PFSK-1 (cell line): ENCODE data around the gene DIP2C.

ENCODE experiments used
- FOXP2 ChIP-seq: optimal IDR thresholded peaks from 2 replicates; pipeline ENCODE3; 2011; ENCODE audit warnings: borderline replicate concordance, control low read depth, inconsistent platforms; ENCODE audit not compliant: insufficient read depth; ENCODE audit errors: extremely low read length, extremely low read depth
- POLR2AphosphoS5 ChIP-seq: IDR thresholded peaks from 2 replicates; pipeline ENCODE4 v1.6.1; 2012; ENCODE audit warnings: low read depth, mild to moderate bottlenecking, control low read depth, low read length, moderate library complexity
- SIN3A ChIP-seq: IDR thresholded peaks from 2 replicates; pipeline ENCODE4 v1.6.1; 2012; ENCODE audit warnings: mild to moderate bottlenecking, low read length, moderate library complexity, borderline replicate concordance; ENCODE audit not compliant: insufficient read depth
- TAF1 ChIP-seq: IDR thresholded peaks from 2 replicates; pipeline ENCODE4 v1.6.1; 2012; ENCODE audit warnings: low read length, control low read depth, borderline replicate concordance; ENCODE audit not compliant: insufficient read depth
- TF ChIP-seq, protein P1 (sequence below), 2 experiments: IDR thresholded peaks; 2 replicates each; pipeline versions ENCODE4 v1.6.1 to v1.8.0; 2011 to 2012; ENCODE audit warnings: low read depth in 2 of 2, low read length in 2 of 2, control low read depth in 1 of 2, inconsistent platforms in 1 of 2, mild to moderate bottlenecking in 1 of 2, moderate library complexity in 1 of 2; ENCODE audit not compliant: insufficient read depth in 1 of 2

DIP2C gene

DNA sequence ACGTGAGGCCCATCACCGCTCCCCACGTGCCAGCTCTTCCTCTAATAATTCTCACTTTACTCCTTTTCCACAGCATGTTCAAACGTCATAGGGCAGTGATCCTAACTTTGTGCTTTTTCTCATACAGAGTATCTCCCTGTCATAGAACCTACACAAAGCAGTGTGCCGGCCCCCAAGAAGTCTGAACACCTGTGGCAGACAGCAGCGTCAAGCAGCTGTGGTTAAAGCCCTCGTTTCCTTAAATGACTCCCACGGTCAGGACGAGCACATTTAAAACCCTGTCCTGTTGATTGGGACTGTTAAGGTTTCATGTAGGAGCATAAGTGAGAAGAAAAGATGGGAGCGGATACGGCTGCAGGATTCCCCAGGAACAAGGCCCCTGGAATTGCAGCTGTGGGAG, 267.2 kb downstream of the DIP2C start:
- TF ChIP-seq, protein P1, sequence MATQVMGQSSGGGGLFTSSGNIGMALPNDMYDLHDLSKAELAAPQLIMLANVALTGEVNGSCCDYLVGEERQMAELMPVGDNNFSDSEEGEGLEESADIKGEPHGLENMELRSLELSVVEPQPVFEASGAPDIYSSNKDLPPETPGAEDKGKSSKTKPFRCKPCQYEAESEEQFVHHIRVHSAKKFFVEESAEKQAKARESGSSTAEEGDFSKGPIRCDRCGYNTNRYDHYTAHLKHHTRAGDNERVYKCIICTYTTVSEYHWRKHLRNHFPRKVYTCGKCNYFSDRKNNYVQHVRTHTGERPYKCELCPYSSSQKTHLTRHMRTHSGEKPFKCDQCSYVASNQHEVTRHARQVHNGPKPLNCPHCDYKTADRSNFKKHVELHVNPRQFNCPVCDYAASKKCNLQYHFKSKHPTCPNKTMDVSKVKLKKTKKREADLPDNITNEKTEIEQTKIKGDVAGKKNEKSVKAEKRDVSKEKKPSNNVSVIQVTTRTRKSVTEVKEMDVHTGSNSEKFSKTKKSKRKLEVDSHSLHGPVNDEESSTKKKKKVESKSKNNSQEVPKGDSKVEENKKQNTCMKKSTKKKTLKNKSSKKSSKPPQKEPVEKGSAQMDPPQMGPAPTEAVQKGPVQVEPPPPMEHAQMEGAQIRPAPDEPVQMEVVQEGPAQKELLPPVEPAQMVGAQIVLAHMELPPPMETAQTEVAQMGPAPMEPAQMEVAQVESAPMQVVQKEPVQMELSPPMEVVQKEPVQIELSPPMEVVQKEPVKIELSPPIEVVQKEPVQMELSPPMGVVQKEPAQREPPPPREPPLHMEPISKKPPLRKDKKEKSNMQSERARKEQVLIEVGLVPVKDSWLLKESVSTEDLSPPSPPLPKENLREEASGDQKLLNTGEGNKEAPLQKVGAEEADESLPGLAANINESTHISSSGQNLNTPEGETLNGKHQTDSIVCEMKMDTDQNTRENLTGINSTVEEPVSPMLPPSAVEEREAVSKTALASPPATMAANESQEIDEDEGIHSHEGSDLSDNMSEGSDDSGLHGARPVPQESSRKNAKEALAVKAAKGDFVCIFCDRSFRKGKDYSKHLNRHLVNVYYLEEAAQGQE (IDR thresholded peaks at IDR 0.05; ENCODE audit: insufficient read depth in 1 of 2, low read depth in 2 of 2, low read length in 2 of 2) = no peak
- TF ChIP-seq TAF1 = no peak
- TF ChIP-seq POLR2AphosphoS5 = no peak
- TF ChIP-seq SIN3A = no peak
- TF ChIP-seq FOXP2 = no peak

DNA sequence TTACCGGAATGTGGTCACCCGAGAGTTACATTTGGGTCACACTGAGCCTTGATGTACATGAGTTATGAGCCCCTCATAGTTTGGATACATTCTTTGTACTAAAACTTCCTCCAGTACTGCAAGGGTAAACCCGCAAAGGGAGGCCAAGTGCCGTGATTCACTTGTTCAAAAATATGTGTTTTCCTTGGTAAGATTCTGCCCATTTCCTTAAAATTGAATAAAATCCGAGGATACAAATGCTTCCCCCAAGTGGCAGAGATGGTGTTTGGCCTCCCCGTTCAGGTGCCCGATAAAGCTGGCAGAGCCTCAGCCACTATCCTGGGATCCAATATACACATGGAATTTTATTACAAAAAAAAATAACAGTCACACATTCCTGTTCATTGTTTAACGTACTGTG, 268.3 kb downstream of the DIP2C start:
- no peak for TF ChIP-seq POLR2AphosphoS5
- TF ChIP-seq SIN3A = no peak
- no peak for TF ChIP-seq TAF1
- TF ChIP-seq, protein P1 (IDR thresholded peaks at IDR 0.05; ENCODE audit: insufficient read depth in 1 of 2, low read depth in 2 of 2, low read length in 2 of 2) = no peak
- TF ChIP-seq FOXP2 = no peak

DNA sequence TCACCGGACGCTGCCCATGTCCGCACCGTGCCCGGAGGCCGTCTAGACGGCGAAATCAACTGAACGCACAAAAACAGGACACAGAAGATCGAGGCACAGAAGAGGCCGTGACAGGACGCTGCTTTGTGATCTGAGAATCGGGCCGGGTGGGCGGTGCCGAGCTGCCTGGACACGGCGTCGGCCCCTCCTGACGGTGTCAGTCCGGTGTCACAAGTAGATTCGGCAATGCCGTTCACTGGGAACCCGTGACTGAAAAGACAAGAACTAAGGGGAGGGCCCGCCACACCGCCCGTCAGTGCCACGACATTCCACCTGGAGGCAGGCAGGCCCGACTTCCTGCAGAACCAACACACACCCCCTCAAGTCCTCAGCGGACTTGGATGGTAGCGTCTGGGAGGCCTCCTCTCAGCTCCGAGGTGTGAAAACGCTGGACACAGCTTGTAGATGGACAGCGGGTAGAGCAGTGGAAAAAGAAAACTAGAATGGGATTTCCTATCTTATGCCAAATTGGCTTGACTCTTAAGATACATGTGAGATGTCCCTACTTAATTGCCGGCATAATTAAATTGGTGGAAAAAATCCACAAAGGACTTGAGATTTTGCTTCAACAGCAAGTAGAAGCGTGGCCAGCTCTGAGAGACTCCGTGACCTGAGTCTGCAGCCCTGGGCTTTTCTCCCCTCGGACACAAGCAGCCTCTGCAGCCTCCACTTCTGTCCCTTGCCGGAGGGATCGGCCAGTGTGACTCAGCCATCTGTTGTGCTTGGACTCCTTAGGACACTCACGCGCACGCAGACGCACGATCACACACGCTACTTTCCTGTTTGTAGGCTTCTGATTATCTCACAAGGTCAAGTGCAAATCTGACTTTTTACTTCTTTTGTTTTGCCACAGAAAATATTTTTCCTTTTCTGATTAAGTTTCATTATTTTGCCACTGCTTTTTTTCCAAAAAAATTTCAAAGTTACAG, 269.0 kb downstream of the DIP2C start:
- no peak for TF ChIP-seq TAF1
- TF ChIP-seq, protein P1 (IDR thresholded peaks at IDR 0.05; ENCODE audit: insufficient read depth in 1 of 2, low read depth in 2 of 2, low read length in 2 of 2) = no peak
- no peak for TF ChIP-seq POLR2AphosphoS5
- TF ChIP-seq SIN3A = no peak
- peak; percentile 56 for TF ChIP-seq FOXP2

DNA sequence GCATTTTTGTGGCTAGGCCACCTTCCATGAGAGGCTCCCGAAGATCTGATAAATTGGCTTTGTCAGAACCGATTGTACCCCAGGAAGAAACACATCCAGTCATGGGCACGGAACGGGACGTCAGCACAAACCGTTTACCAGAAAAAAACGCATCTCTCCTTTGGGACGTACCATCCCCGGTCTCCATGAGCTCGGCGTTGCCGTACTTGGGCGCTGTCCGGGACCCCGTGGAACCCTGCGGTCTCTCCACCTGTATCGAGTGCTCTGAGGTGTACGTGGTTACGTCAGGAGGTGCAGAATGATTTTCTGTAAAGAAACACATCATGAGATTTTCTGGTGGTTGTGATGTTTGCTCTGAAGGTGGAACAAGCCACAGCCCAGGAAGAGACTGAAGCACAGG, 270.6 kb downstream of the DIP2C start:
- no peak for TF ChIP-seq POLR2AphosphoS5
- TF ChIP-seq, protein P1 (IDR thresholded peaks at IDR 0.05; ENCODE audit: insufficient read depth in 1 of 2, low read depth in 2 of 2, low read length in 2 of 2) = no peak
- TF ChIP-seq TAF1 = no peak

DNA sequence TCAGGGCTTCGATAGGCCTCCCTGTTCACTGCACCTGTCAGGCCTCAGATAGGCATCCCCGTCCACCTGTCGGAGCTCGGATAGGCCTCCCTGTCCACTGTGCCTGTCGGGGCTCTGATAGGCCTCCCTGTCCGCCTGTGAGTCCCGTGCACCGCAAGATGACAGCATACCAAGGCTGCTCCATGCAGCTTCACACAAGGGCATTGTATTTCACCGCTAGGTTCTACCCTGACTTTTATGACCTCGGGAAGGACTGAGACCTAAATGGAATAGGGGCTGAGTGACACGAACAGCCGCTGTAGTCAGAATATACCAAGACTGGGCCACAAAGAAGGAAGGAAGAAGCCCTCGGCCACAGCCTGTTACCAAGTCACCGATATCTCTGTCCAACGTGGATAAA, 271.2 kb downstream of the DIP2C start:
- TF ChIP-seq, protein P1 (IDR thresholded peaks at IDR 0.05; ENCODE audit: insufficient read depth in 1 of 2, low read depth in 2 of 2, low read length in 2 of 2) = no peak
- TF ChIP-seq FOXP2 (no peak), TAF1 (no peak), POLR2AphosphoS5 (no peak), SIN3A (no peak)
